Hindlimb muscle (tissue), 1 donor: Measurements from ENCODE around the gene HSPA1L. TPM values are rescaled to one million over a fixed set of nuclear protein-coding genes. Genes with fewer than 3 reads are reported as not detected.

ENCODE experiments used
- DNase-seq: peaks from one replicate; pipeline ENCODE4 v3.0.0-alpha.2; 2013
- polyA plus RNA-seq: library from polyadenylated mRNA; unstranded; fragments of 120-200 nt; gene quantifications from one replicate; pipeline ENCODE4 v1.2.1, GENCODE V29; 2013; ENCODE audit not compliant: insufficient read length

Gene HSPA1L
- polyA plus RNA-seq, 1 donor = 3.7 TPM

GRCh38 chr6:31763619-31763940, 51.5 kb downstream of the HSPA1L start:
- no peak for DNase-seq

GRCh38 chr6:31762878-31763618, 52.0 kb downstream of the HSPA1L start:
- no peak for DNase-seq

GRCh38 chr6:31762356-31762755, 52.7 kb downstream of the HSPA1L start, which contains the start of gene SAPCD1:
SAPCD1 (plus strand) TSS chr6:31762656; CDS start chr6:31763055, 399 bp downstream.
- DNase-seq = no peak

GRCh38 chr6:31761343-31761742, 53.7 kb downstream of the HSPA1L start:
- DNase-seq = no peak

DNA sequence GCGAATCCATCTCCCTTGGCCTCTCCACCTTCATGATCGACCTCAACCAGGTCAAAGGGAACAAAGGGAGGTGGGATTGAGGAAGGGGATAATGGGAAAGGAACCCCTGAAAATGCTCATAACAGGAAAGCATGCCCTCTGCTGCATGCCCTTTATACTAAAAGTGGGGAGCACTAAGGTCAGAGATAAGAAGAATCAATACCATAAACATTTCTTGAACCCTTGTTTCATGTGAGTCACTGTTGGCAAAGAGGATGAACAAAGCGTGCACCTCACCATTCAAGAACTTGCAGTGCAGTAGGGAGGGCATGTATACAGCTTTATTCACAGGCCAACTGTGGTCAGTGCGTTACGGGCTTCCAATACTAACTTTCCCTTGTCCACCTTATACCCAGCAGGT, 54.3 kb downstream of the HSPA1L start:
- DNase-seq = no peak

Other genes with a start within 250 kb of the HSPA1L start
- gene LTA, start 243.0 kb downstream of the HSPA1L start, polyA plus RNA-seq = not detected
- gene TNF, start 239.7 kb downstream of the HSPA1L start, polyA plus RNA-seq = 0.12 TPM
- 1.5 TPM for gene LTB, start 232.9 kb downstream of the HSPA1L start, polyA plus RNA-seq
- gene LST1, start 229.0 kb downstream of the HSPA1L start, polyA plus RNA-seq = 8.3 TPM
- gene NCR3, start 222.3 kb downstream of the HSPA1L start, polyA plus RNA-seq = not detected
- gene AIF1, start 200.0 kb downstream of the HSPA1L start, polyA plus RNA-seq = 24.6 TPM
- gene PRRC2A, start 194.6 kb downstream of the HSPA1L start, polyA plus RNA-seq = 166 TPM
- 252 TPM for gene BAG6, start 162.6 kb downstream of the HSPA1L start, polyA plus RNA-seq
- 3.3 TPM for gene APOM, start 159.4 kb downstream of the HSPA1L start, polyA plus RNA-seq
- gene C6orf47, start 154.5 kb downstream of the HSPA1L start, polyA plus RNA-seq = 13.1 TPM
- gene GPANK1, start 150.3 kb downstream of the HSPA1L start, polyA plus RNA-seq = 17.1 TPM
- 127 TPM for gene CSNK2B, start 149.2 kb downstream of the HSPA1L start, polyA plus RNA-seq
- 11.7 TPM for gene LY6G5B, start 145.3 kb downstream of the HSPA1L start, polyA plus RNA-seq
- gene LY6G5C, start 134.2 kb downstream of the HSPA1L start, polyA plus RNA-seq = 6.3 TPM
- 54.6 TPM for gene ABHD16A, start 112.0 kb downstream of the HSPA1L start, polyA plus RNA-seq
- not detected for gene LY6G6F, start 108.4 kb downstream of the HSPA1L start, polyA plus RNA-seq
- gene LY6G6D, start 99.9 kb downstream of the HSPA1L start, polyA plus RNA-seq = not detected
- 0.28 TPM for gene LY6G6C, start 93.5 kb downstream of the HSPA1L start, polyA plus RNA-seq
- gene MPIG6B, start 91.9 kb downstream of the HSPA1L start, polyA plus RNA-seq = 0.71 TPM
- gene DDAH2, start 86.0 kb downstream of the HSPA1L start, polyA plus RNA-seq = 128 TPM
- gene CLIC1, start 78.8 kb downstream of the HSPA1L start, polyA plus RNA-seq = 116 TPM
- gene MSH5, start 75.3 kb downstream of the HSPA1L start, polyA plus RNA-seq = 14.4 TPM
- 2.4 TPM for gene SAPCD1, start 52.6 kb downstream of the HSPA1L start, polyA plus RNA-seq
- 2.5 TPM for gene VWA7, start 38.0 kb downstream of the HSPA1L start, polyA plus RNA-seq
- 48.6 TPM for gene VARS1, start 19.5 kb downstream of the HSPA1L start, polyA plus RNA-seq
- 51.7 TPM for gene LSM2, start 8.3 kb downstream of the HSPA1L start, polyA plus RNA-seq
- gene HSPA1A, start 260 bp upstream of the HSPA1L start, polyA plus RNA-seq = 84.3 TPM
- 61.2 TPM for gene HSPA1B, start 12.5 kb upstream of the HSPA1L start, polyA plus RNA-seq
- gene NEU1, start 47.5 kb upstream of the HSPA1L start, polyA plus RNA-seq = 17.7 TPM
- 0.23 TPM for gene SLC44A4, start 63.7 kb upstream of the HSPA1L start, polyA plus RNA-seq
- gene EHMT2, start 82.4 kb upstream of the HSPA1L start, polyA plus RNA-seq = 33.6 TPM
- 10.9 TPM for gene ZBTB12, start 86.8 kb upstream of the HSPA1L start, polyA plus RNA-seq
- 11.1 TPM for gene C2, start 112.4 kb upstream of the HSPA1L start, polyA plus RNA-seq
- 1.7 TPM for gene CFB, start 130.8 kb upstream of the HSPA1L start, polyA plus RNA-seq
- gene NELFE, start 143.7 kb upstream of the HSPA1L start, polyA plus RNA-seq = 69.7 TPM
- 28.5 TPM for gene SKIC2, start 143.9 kb upstream of the HSPA1L start, polyA plus RNA-seq
- 16.8 TPM for gene DXO, start 156.9 kb upstream of the HSPA1L start, polyA plus RNA-seq
- 55.9 TPM for gene C4A, start 166.8 kb upstream of the HSPA1L start, polyA plus RNA-seq
- 67.2 TPM for gene C4B, start 199.5 kb upstream of the HSPA1L start, polyA plus RNA-seq
- 1.8 TPM for gene CYP21A2, start 223.1 kb upstream of the HSPA1L start, polyA plus RNA-seq